OCI-LY7 (cell line): ENCODE results near the gene CUEDC1. TPM values are rescaled to one million over a fixed set of nuclear protein-coding genes. Genes with fewer than 3 reads are reported as not detected.

Experiments used
- BruUV-seq: library from RNA; stranded (reverse); fragments of 400-500 nt; replicated peaks from 2 replicates; lab custom pipeline; 2021; lab: Mats Ljungman, UMichigan
- CTCF ChIA-PET: fragments of 300-600 bp; sonication (Branson Sonifier 250); formaldehyde crosslinking; loops from one replicate; lab custom pipeline; 2022; ENCODE audit warnings: antibody characterized with exemption; ENCODE audit not compliant: unreplicated experiment; lab: Charles Lee
- POLR2A ChIA-PET: fragments of 300-600 bp; sonication (Branson Sonifier 250); formaldehyde crosslinking; loops from one replicate; lab custom pipeline; 2022; ENCODE audit warnings: antibody characterized with exemption; lab: Charles Lee
- DNase-seq: peaks from one replicate; pipeline ENCODE4 v3.0.0-alpha.2; 2015; ENCODE audit warnings: low spot score
- H2AFZ ChIP-seq: fragments of 200-600 bp; sonication (generic), shearing (Covaris generic); 2 replicates; pipeline ENCODE4 v1.6.1; 2014; ENCODE audit warnings: mild to moderate bottlenecking, antibody characterized with exemption, low read length, moderate library complexity
- H3K27ac ChIP-seq: fragments of 200-600 bp; sonication (generic); 2 replicates; pipeline ENCODE4 v1.5.1; 2014; ENCODE audit warnings: mixed run types, low read depth, mild to moderate bottlenecking, moderate library complexity, low read length, inconsistent platforms; ENCODE audit not compliant: poor library complexity, severe bottlenecking
- H3K36me3 ChIP-seq: fragments of 200-600 bp; sonication (generic); 2 replicates; pipeline ENCODE4 v1.6.1; 2014; ENCODE audit warnings: mild to moderate bottlenecking, antibody characterized with exemption, low read length, moderate library complexity, mixed read lengths; ENCODE audit not compliant: insufficient read depth
- H3K4me1 ChIP-seq: fragments of 200-600 bp; sonication (generic); 2 replicates; pipeline ENCODE4 v1.5.1; 2014; ENCODE audit warnings: mild to moderate bottlenecking, low read length; ENCODE audit not compliant: insufficient read depth, poor library complexity, severe bottlenecking
- H3K4me2 ChIP-seq: fragments of 200-600 bp; sonication (generic); 2 replicates; pipeline ENCODE4 v1.6.1; 2014; ENCODE audit warnings: mild to moderate bottlenecking, low read length
- H3K4me3 ChIP-seq: fragments of 200-600 bp; sonication (generic); 2 replicates; pipeline ENCODE4 v1.5.1; 2014; ENCODE audit warnings: mild to moderate bottlenecking, low read depth, low read length; ENCODE audit not compliant: poor library complexity, severe bottlenecking
- H3K79me2 ChIP-seq: fragments of 200-600 bp; sonication (generic); 2 replicates; pipeline ENCODE4 v1.6.1; 2016; ENCODE audit warnings: low read depth, mild to moderate bottlenecking, low read length, moderate library complexity, mixed read lengths; ENCODE audit not compliant: insufficient read depth
- H3K9me2 ChIP-seq: fragments of 200-600 bp; sonication (generic); 2 replicates; pipeline ENCODE4 v1.6.1; 2016; ENCODE audit warnings: mild to moderate bottlenecking, low read length, mixed read lengths; ENCODE audit not compliant: insufficient read depth
- H3K9me3 ChIP-seq: fragments of 200-600 bp; sonication (generic); 2 replicates; pipeline ENCODE4 v1.6.1; 2014; ENCODE audit warnings: mild to moderate bottlenecking, mixed run types, low read length, mixed read lengths
- H4K20me1 ChIP-seq: fragments of 200-600 bp; sonication (generic); 2 replicates; pipeline ENCODE4 v1.6.1; 2014; ENCODE audit warnings: mild to moderate bottlenecking, antibody characterized with exemption, low read length, moderate library complexity, mixed read lengths; ENCODE audit not compliant: insufficient read depth
- CTCF ChIP-seq: fragments of 200-600 bp; sonication (generic); conservative IDR thresholded peaks from 2 replicates; pipeline ENCODE4 v1.5.1; 2014; ENCODE audit warnings: mild to moderate bottlenecking, antibody characterized with exemption, low read length, moderate library complexity, mixed read lengths
- EZH2phosphoT487 ChIP-seq: fragments of 200-600 bp; sonication (generic); IDR thresholded peaks from 2 replicates; pipeline ENCODE4 v1.6.1; 2018; ENCODE audit warnings: low read depth, borderline replicate concordance, mild to moderate bottlenecking, mixed run types, antibody characterized with exemption, low read length, moderate library complexity, mixed read lengths
- intact Hi-C: fragments of 100-400 bp; cut with micrococcal nuclease; formaldehyde crosslinking; loops from one replicate; pipeline ENCODE4 v1.10.0; 2022; ENCODE audit not compliant: unreplicated experiment
- total RNA-seq, 2 experiments: library from RNA; depleted of rRNA in 1 of 2; stranded (reverse); fragments of >200 nt in 1 of 2; shearing (Covaris generic) in 1 of 2; gene quantifications; 2 replicates each; pipeline ENCODE4 v1.2.3, GENCODE V29; 2014 to 2022

Gene CUEDC1
- total RNA-seq, 2 experiments from 2014 or later: 0.74 TPM; not detected in 1

GRCh38 chr17:57888311-57889216 lies 66.6 kb downstream of the CUEDC1 start:
- intact Hi-C loops: no loop called here
- no peaks in the 10 kb centered on the region for H4K20me1 ChIP-seq
- no peaks in the 10 kb centered on the region for H3K9me2 ChIP-seq
- H3K9me3 ChIP-seq: no peaks in the 10 kb centered on the region
- TF ChIP-seq EZH2phosphoT487: no peak
- no peak for TF ChIP-seq CTCF
- H3K27ac ChIP-seq: no peak overlapping the region
- ChIA-PET POLR2A (no interaction called here), CTCF (no interaction called here)
- no peak overlapping the region for H3K4me3 ChIP-seq
- H3K4me2 ChIP-seq: no peak overlapping the region
- no peaks in the 10 kb centered on the region for H3K79me2 ChIP-seq
- H2AFZ ChIP-seq: no peak overlapping the region
- no peak for DNase-seq
- no peaks in the 10 kb centered on the region for H3K36me3 ChIP-seq
- no peaks in the 10 kb centered on the region for H3K4me1 ChIP-seq
- BruUV-seq: no TSS peak

GRCh38 chr17:57887161-57887560 lies 68.1 kb downstream of the CUEDC1 start:
- CTCF ChIA-PET: no interaction called here
- no peak overlapping the region for H3K27ac ChIP-seq
- intact Hi-C loops: no loop called here
- POLR2A ChIA-PET: interaction anchor here (0.7 kb wide), 2 partner anchors 139 to 1572 kb away, joined by 3 to 10 read pairs; no protein-coding TSS in a partner anchor
- no peak overlapping the region for H3K4me2 ChIP-seq
- H3K79me2 ChIP-seq: no peaks in the 10 kb centered on the region
- no TSS peak for BruUV-seq
- H3K36me3 ChIP-seq: no peaks in the 10 kb centered on the region
- no peak for TF ChIP-seq EZH2phosphoT487
- TF ChIP-seq CTCF: no peak
- no peaks in the 10 kb centered on the region for H4K20me1 ChIP-seq
- H3K9me3 ChIP-seq: no peaks in the 10 kb centered on the region
- no peak overlapping the region for H3K4me3 ChIP-seq
- DNase-seq: no peak
- no peaks in the 10 kb centered on the region for H3K9me2 ChIP-seq
- H2AFZ ChIP-seq: no peak overlapping the region
- H3K4me1 ChIP-seq: no peaks in the 10 kb centered on the region

GRCh38 chr17:57886020-57886419 lies 69.2 kb downstream of the CUEDC1 start:
- Histone ChIP-seq H3K4me1 (no peaks in the 10 kb centered on the region), H3K9me3 (no peaks in the 10 kb centered on the region), H3K4me2 (no peak overlapping the region), H2AFZ (no peak overlapping the region), H3K27ac (no peak overlapping the region), H3K4me3 (no peak overlapping the region), H3K79me2 (no peaks in the 10 kb centered on the region), H3K36me3 (no peaks in the 10 kb centered on the region), H4K20me1 (no peaks in the 10 kb centered on the region), H3K9me2 (no peaks in the 10 kb centered on the region)
- no peak for TF ChIP-seq CTCF
- no peak for TF ChIP-seq EZH2phosphoT487
- ChIA-PET POLR2A (no interaction called here), CTCF (no interaction called here)
- intact Hi-C loops: no loop called here
- no TSS peak for BruUV-seq
- no peak for DNase-seq
